HG02884 (cell line): ENCODE results near the gene SH3D19.
"Not testable (repeated sequence)": the region's sequence is repeated elsewhere in the genome, so short reads cannot be mapped to it uniquely, and the experiment has no call there.

Source experiments
- ATAC-seq: cut with Tn5 transposase; IDR thresholded peaks from one replicate; pipeline ENCODE4 v1.9.1; 2021; ENCODE audit warnings: mild to moderate bottlenecking, moderate library complexity; ENCODE audit not compliant: unreplicated experiment

SH3D19 gene

GRCh38 chr4:151276787-151277562 is 48.4 kb downstream of the SH3D19 start, which contains the start of gene PRSS48:
TSS of gene PRSS48 (plus strand) at chr4:151277161. CDS start at chr4:151277173, 12 bp downstream.
- ATAC-seq: peak; percentile 59

- ATAC-seq: not testable (repeated sequence)
These were observed 56.5 kb downstream of the SH3D19 start for GRCh38 chr4:151268905-151269304.

GRCh38 chr4:151267822-151268535 is 57.4 kb downstream of the SH3D19 start:
- no peak for ATAC-seq

GRCh38 chr4:151267104-151267503 is 58.3 kb downstream of the SH3D19 start:
- ATAC-seq: no peak

- ATAC-seq: no peak
These were observed 58.9 kb downstream of the SH3D19 start for GRCh38 chr4:151266497-151266896.

- no peak for ATAC-seq
These were observed 62.0 kb downstream of the SH3D19 start for GRCh38 chr4:151263455-151263854.

GRCh38 chr4:151260526-151260925 is 64.9 kb downstream of the SH3D19 start:
- no peak for ATAC-seq

GRCh38 chr4:151259752-151260151 is 65.7 kb downstream of the SH3D19 start:
- ATAC-seq: no peak

GRCh38 chr4:151257704-151258103 is 67.7 kb downstream of the SH3D19 start:
- ATAC-seq: no peak

- no peak for ATAC-seq
These were observed 69.3 kb downstream of the SH3D19 start for GRCh38 chr4:151256134-151256533.

- not testable (repeated sequence) for ATAC-seq
These were observed 69.7 kb downstream of the SH3D19 start for GRCh38 chr4:151255680-151256079.

GRCh38 chr4:151255226-151255625 is 70.2 kb downstream of the SH3D19 start:
- ATAC-seq: not testable (repeated sequence)

- no peak for ATAC-seq
These were observed 73.7 kb downstream of the SH3D19 start for GRCh38 chr4:151251603-151252304.

GRCh38 chr4:151250706-151251105 is 74.7 kb downstream of the SH3D19 start:
- no peak for ATAC-seq

GRCh38 chr4:151248519-151248918 is 76.9 kb downstream of the SH3D19 start:
- ATAC-seq: no peak

GRCh38 chr4:151247395-151247794 is 78.0 kb downstream of the SH3D19 start:
- ATAC-seq: no peak

GRCh38 chr4:151246742-151247141 is 78.7 kb downstream of the SH3D19 start:
- ATAC-seq: no peak

GRCh38 chr4:151242305-151242704 is 83.1 kb downstream of the SH3D19 start:
- ATAC-seq: no peak

GRCh38 chr4:151239608-151240007 is 85.8 kb downstream of the SH3D19 start:
- ATAC-seq: no peak

GRCh38 chr4:151238477-151238876 is 86.9 kb downstream of the SH3D19 start:
- no peak for ATAC-seq

- no peak for ATAC-seq
These were observed 89.4 kb downstream of the SH3D19 start for GRCh38 chr4:151236036-151236435.
